H1 (cell line): ENCODE data around the gene STK40.

ENCODE experiments used
- CHD2 ChIP-seq: IDR thresholded peaks from 2 replicates; pipeline ENCODE4 v1.6.1; 2012; ENCODE audit warnings: low read length, improper control_type of control experiment
- EZH2 ChIP-seq: fragments of 200-600 bp; sonication (generic); IDR thresholded peaks from 2 replicates; pipeline ENCODE4 v1.7.1; 2012; ENCODE audit warnings: low read depth, mild to moderate bottlenecking, moderate library complexity, low read length, inconsistent platforms; ENCODE audit not compliant: severe bottlenecking
- FOSL1 ChIP-seq: IDR thresholded peaks from 2 replicates; pipeline ENCODE4 v1.6.1; 2011; ENCODE audit warnings: mild to moderate bottlenecking, low read depth, low read length, moderate library complexity; ENCODE audit not compliant: insufficient read depth
- JUND ChIP-seq: IDR thresholded peaks from 2 replicates; pipeline ENCODE4 v1.6.1; 2011; ENCODE audit warnings: mild to moderate bottlenecking, improper control_type of control experiment, low read length
- KDM5A ChIP-seq: fragments of 200-600 bp; IDR thresholded peaks from 2 replicates; pipeline ENCODE4 v1.7.1; 2012; ENCODE audit warnings: mild to moderate bottlenecking, low read length, inconsistent platforms, mixed read lengths
- POLR2A ChIP-seq, 2 experiments: IDR thresholded peaks; 1 replicate in 1 of 2; 2 replicates in 1 of 2; pipeline ENCODE4 v1.6.1; 2011; ENCODE audit warnings: low read depth in 2 of 2, low read length in 2 of 2, mild to moderate bottlenecking in 2 of 2; ENCODE audit errors: control extremely low read depth in 1 of 2
- SRF ChIP-seq: IDR thresholded peaks from 2 replicates; pipeline ENCODE4 v1.6.1; 2011; ENCODE audit warnings: mild to moderate bottlenecking, low read depth, low read length, moderate library complexity
- TCF12 ChIP-seq: IDR thresholded peaks from 2 replicates; pipeline ENCODE4 v1.6.1; 2011; ENCODE audit warnings: low read depth, mild to moderate bottlenecking, low read length
- TF ChIP-seq, protein P1 (sequence below): IDR thresholded peaks from 2 replicates; pipeline ENCODE4 v1.6.1; 2011; ENCODE audit warnings: low read depth, mild to moderate bottlenecking, low read length; ENCODE audit not compliant: insufficient read depth

DNA sequence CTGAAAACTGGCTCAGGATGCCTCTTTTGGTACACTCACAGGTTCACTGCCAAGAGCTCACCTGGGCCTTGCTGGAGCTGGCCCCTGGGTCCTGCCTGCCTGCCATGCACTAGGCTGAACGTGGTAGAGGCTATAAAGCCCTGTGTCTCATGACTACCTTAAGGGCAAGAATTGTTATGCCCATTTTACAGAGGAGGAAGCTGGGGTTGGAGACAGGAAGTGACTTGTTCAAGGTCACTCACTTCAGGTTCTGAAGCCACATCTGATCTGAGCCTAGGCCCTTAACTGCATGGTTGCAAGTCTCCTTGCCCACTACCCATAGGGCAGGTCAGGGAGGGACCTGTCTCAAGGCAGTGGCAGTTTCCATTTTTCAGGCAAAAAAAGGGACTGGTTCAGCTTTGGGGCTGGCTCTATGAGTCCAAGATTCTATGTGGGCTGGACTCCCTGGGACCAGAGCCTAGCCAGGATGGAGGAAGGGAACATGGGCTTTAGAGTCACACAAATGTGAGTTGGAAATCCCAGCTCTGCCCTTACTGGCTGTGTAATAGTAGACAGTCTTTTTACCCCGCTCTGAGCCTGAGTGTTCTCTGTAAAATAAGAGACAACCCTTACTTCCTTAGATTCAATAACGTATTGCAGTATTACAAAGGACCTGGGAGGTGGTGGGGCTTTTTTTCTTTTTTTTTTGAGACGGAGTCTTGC is 7.8 kb downstream of the STK40 start:
- TF ChIP-seq EZH2 (no peak), POLR2A (IDR thresholded peaks at IDR 0.05; ENCODE audit: control extremely low read depth in 1 of 2, low read depth in 2 of 2, low read length in 2 of 2) (no peak), JUND (no peak), KDM5A (no peak), TCF12 (no peak), FOSL1 (no peak), SRF (no peak), CHD2 (no peak)
- TF ChIP-seq, protein P1, sequence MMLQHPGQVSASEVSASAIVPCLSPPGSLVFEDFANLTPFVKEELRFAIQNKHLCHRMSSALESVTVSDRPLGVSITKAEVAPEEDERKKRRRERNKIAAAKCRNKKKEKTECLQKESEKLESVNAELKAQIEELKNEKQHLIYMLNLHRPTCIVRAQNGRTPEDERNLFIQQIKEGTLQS = no peak
